H9 (cell line): ENCODE data around the gene CC2D2B. TPM values are rescaled to one million over a fixed set of nuclear protein-coding genes. Genes with fewer than 3 reads are reported as not detected.

Experiments used
- DNase-seq: peaks from one replicate; pipeline ENCODE4 v3.0.0-alpha.2; 2017
- H2AFZ ChIP-seq: one replicate; pipeline ENCODE4 v1.6.1; 2013; ENCODE audit warnings: mild to moderate bottlenecking, low read length, control low read depth, moderate library complexity
- H2AK5ac ChIP-seq: 2 replicates; pipeline ENCODE4 v1.6.1; 2013; ENCODE audit warnings: low read length, control low read depth, mixed read lengths; ENCODE audit not compliant: insufficient read length
- H2BK120ac ChIP-seq: one replicate; pipeline ENCODE4 v1.6.1; 2013; ENCODE audit warnings: low read depth, mild to moderate bottlenecking, low read length, control low read depth, inconsistent platforms; ENCODE audit not compliant: poor library complexity, severe bottlenecking
- H2BK12ac ChIP-seq: 2 replicates; pipeline ENCODE4 v1.6.1; 2013; ENCODE audit warnings: low read length, control low read depth, mixed read lengths, low read depth; ENCODE audit not compliant: insufficient read length
- H2BK15ac ChIP-seq: 2 replicates; pipeline ENCODE4 v1.6.1; 2013; ENCODE audit warnings: low read depth, low read length, control low read depth
- H2BK20ac ChIP-seq: one replicate; pipeline ENCODE4 v1.6.1; 2013; ENCODE audit warnings: low read depth, mild to moderate bottlenecking, low read length, control low read depth, inconsistent platforms; ENCODE audit not compliant: poor library complexity, severe bottlenecking
- H2BK5ac ChIP-seq: 2 replicates; pipeline ENCODE4 v1.6.1; 2013; ENCODE audit warnings: low read length, control low read depth, mixed read lengths; ENCODE audit not compliant: insufficient read length
- H3K14ac ChIP-seq: 2 replicates; pipeline ENCODE4 v1.6.1; 2013; ENCODE audit warnings: low read length, control low read depth; ENCODE audit not compliant: insufficient read depth
- H3K18ac ChIP-seq: 2 replicates; pipeline ENCODE4 v1.6.1; 2013; ENCODE audit warnings: low read depth, mild to moderate bottlenecking, mixed read lengths, low read length, control low read depth; ENCODE audit not compliant: insufficient read length
- H3K23ac ChIP-seq: 2 replicates; pipeline ENCODE4 v1.6.1; 2013; ENCODE audit warnings: low read length, control low read depth, mixed read lengths, low read depth; ENCODE audit not compliant: insufficient read length
- H3K23me2 ChIP-seq: 2 replicates; pipeline ENCODE4 v1.6.1; 2013; ENCODE audit warnings: low read depth, mild to moderate bottlenecking, mixed read lengths, low read length, control low read depth; ENCODE audit not compliant: insufficient read length, poor library complexity, severe bottlenecking
- H3K27ac ChIP-seq: 2 replicates; pipeline ENCODE4 v1.5.1; 2013; ENCODE audit warnings: low read length, control low read depth, mixed read lengths, low read depth; ENCODE audit not compliant: insufficient read length
- H3K27me3 ChIP-seq: 2 replicates; pipeline ENCODE4 v1.6.1; 2013; ENCODE audit warnings: low read length, control low read depth, inconsistent platforms; ENCODE audit not compliant: insufficient read depth
- H3K4ac ChIP-seq: 2 replicates; pipeline ENCODE4 v1.6.1; 2013; ENCODE audit warnings: low read depth, mild to moderate bottlenecking, control low read depth, inconsistent platforms, low read length, moderate library complexity
- H3K4me1 ChIP-seq: 2 replicates; pipeline ENCODE4 v1.6.1; 2013; ENCODE audit warnings: low read length, control low read depth, inconsistent platforms; ENCODE audit not compliant: insufficient read depth
- H3K4me2 ChIP-seq: 2 replicates; pipeline ENCODE4 v1.6.1; 2013; ENCODE audit warnings: low read length, control low read depth, mixed read lengths; ENCODE audit not compliant: insufficient read length, insufficient read depth
- H3K56ac ChIP-seq: 2 replicates; pipeline ENCODE4 v1.6.1; 2013; ENCODE audit warnings: low read depth, mild to moderate bottlenecking, mixed read lengths, low read length, control low read depth; ENCODE audit not compliant: insufficient read length
- H3K79me1 ChIP-seq: 2 replicates; pipeline ENCODE4 v1.6.1; 2013; ENCODE audit warnings: low read depth, mild to moderate bottlenecking, moderate library complexity, low read length, control low read depth, inconsistent platforms; ENCODE audit not compliant: insufficient read depth, poor library complexity, severe bottlenecking
- H3K79me2 ChIP-seq: 2 replicates; pipeline ENCODE4 v1.6.1; 2013; ENCODE audit warnings: low read length, control low read depth, inconsistent platforms; ENCODE audit not compliant: insufficient read depth
- H3K9ac ChIP-seq: 2 replicates; pipeline ENCODE4 v1.6.1; 2013; ENCODE audit warnings: low read length, control low read depth, mixed read lengths; ENCODE audit not compliant: insufficient read length; ENCODE audit errors: extremely low read depth
- H3K9me3 ChIP-seq: one replicate; pipeline ENCODE4 v1.6.1; 2013; ENCODE audit warnings: low read depth, low read length, inconsistent platforms; ENCODE audit not compliant: control insufficient read depth
- H3T11ph ChIP-seq: one replicate; pipeline ENCODE4 v1.6.1; 2013; ENCODE audit warnings: mild to moderate bottlenecking, low read length, control low read depth, inconsistent platforms
- H4K20me1 ChIP-seq: one replicate; pipeline ENCODE4 v1.6.1; 2013; ENCODE audit not compliant: control insufficient read depth, insufficient read length, insufficient read depth
- H4K5ac ChIP-seq: 2 replicates; pipeline ENCODE4 v1.6.1; 2013; ENCODE audit warnings: low read depth, mild to moderate bottlenecking, mixed read lengths, low read length, control low read depth; ENCODE audit not compliant: insufficient read length
- H4K8ac ChIP-seq: replicated peaks from 2 replicates; pipeline ENCODE4 v1.6.1; 2013; ENCODE audit warnings: low read length, control low read depth, mixed read lengths, low read depth; ENCODE audit not compliant: insufficient read length
- H4K91ac ChIP-seq: 2 replicates; pipeline ENCODE4 v1.6.1; 2013; ENCODE audit warnings: low read depth, mild to moderate bottlenecking, moderate library complexity, mixed read lengths, low read length, control low read depth; ENCODE audit not compliant: insufficient read length
- H3K27ac Mint-ChIP-seq, 3 experiments: 2 replicates in 2 of 3; 3 replicates in 1 of 3; pipeline ENCODE4 v1.8.0; 2020 to 2021; ENCODE audit warnings: mixed read lengths in 3 of 3, mild to moderate bottlenecking in 1 of 3, moderate library complexity in 1 of 3
- H3K27me3 Mint-ChIP-seq: 2 replicates; pipeline ENCODE4 v1.8.0; 2021; ENCODE audit warnings: low read depth, mild to moderate bottlenecking, moderate library complexity, mixed read lengths
- H3K36me3 Mint-ChIP-seq, 3 experiments: 2 replicates in 2 of 3; 3 replicates in 1 of 3; pipeline ENCODE4 v1.8.0; 2020 to 2021; ENCODE audit warnings: low read depth in 3 of 3, mixed read lengths in 3 of 3; ENCODE audit not compliant: insufficient read depth in 1 of 3
- H3K4me1 Mint-ChIP-seq, 2 experiments: 2 replicates each; pipeline ENCODE4 v1.8.0; 2020; ENCODE audit warnings: mixed read lengths in 2 of 2
- H3K4me3 Mint-ChIP-seq, 2 experiments: 2 replicates in 1 of 2; 3 replicates in 1 of 2; pipeline ENCODE4 v1.8.0; 2020 to 2021; ENCODE audit warnings: mild to moderate bottlenecking in 2 of 2, mixed read lengths in 2 of 2, moderate library complexity in 1 of 2
- H3K9me3 Mint-ChIP-seq, 2 experiments: 2 replicates in 1 of 2; 3 replicates in 1 of 2; pipeline ENCODE4 v1.8.0; 2020; ENCODE audit warnings: mild to moderate bottlenecking in 2 of 2, mixed read lengths in 2 of 2, moderate library complexity in 1 of 2
- CTCF ChIP-seq: fragments of 200-600 bp; sonication (generic); conservative IDR thresholded peaks from 3 replicates; pipeline ENCODE4 v1.8.0; 2021; ENCODE audit warnings: antibody characterized with exemption, mild to moderate bottlenecking
- WGBS: extraction: QIAGEN DNeasy Blood & Tissue Kit; methylation state at CpG from one replicate; pipeline ENCODE4 v1.1.7; 2013; ENCODE audit warnings: missing lambda C conversion rate, low lambda C conversion rate, mixed read lengths; ENCODE audit not compliant: insufficient read length; ENCODE audit errors: extremely low coverage; 5-methylcytosine and 5-hydroxymethylcytosine counted together
- total RNA-seq: library from RNA; stranded (reverse); gene quantifications from 2 replicates; pipeline ENCODE4 v1.2.1, GENCODE V29; 2021

CC2D2B gene
- total RNA-seq, 1 experiment from 2014 or later: 0.72 TPM

- DNase-seq: no peak
- H3K9me3 Mint-ChIP-seq: no peaks in the 10 kb centered on the region; a peak in 1 of 5 replicates
- no peak overlapping the region for H2BK5ac ChIP-seq
- TF ChIP-seq CTCF: no peak
- H2AK5ac ChIP-seq: no peak overlapping the region
- no peaks in the 10 kb centered on the region; the same call in 1 of the 2 replicates for H3K27me3 Mint-ChIP-seq
- no peak overlapping the region for H3K4me3 Mint-ChIP-seq
- no peaks in the 10 kb centered on the region for H3K79me2 ChIP-seq
- H3K27ac ChIP-seq: no peak overlapping the region
- no peak overlapping the region for H2AFZ ChIP-seq
- no peak overlapping the region for H3K23ac ChIP-seq
- no peak overlapping the region for H3K4ac ChIP-seq
- no peaks in the 10 kb centered on the region for H3K27me3 ChIP-seq
- H3T11ph ChIP-seq: no peak overlapping the region
- no peak overlapping the region for H4K91ac ChIP-seq
- no peak overlapping the region for H3K4me2 ChIP-seq
- H3K4me1 ChIP-seq: no peaks in the 10 kb centered on the region
- no peaks in the 10 kb centered on the region for H4K20me1 ChIP-seq
- H2BK15ac ChIP-seq: no peak overlapping the region
- no CpG with 5 or more reads among the region's 3 CpGs for WGBS
- no peak overlapping the region for H4K8ac ChIP-seq
- no peak overlapping the region for H2BK20ac ChIP-seq
- H3K18ac ChIP-seq: no peak overlapping the region
- H3K27ac Mint-ChIP-seq: no peak overlapping the region
- H2BK12ac ChIP-seq: no peak overlapping the region
- no peak overlapping the region for H3K14ac ChIP-seq
- H4K5ac ChIP-seq: no peak overlapping the region
- H3K79me1 ChIP-seq: no peaks in the 10 kb centered on the region
- no peaks in the 10 kb centered on the region for H3K9me3 ChIP-seq
- H3K56ac ChIP-seq: no peak overlapping the region
- no peak overlapping the region for H3K9ac ChIP-seq
- H3K36me3 Mint-ChIP-seq: no peaks in the 10 kb centered on the region; a peak in 1 of 7 replicates
- peaks cover 15 to 21% of the 10 kb centered on the region in 2 experiments for H3K4me1 Mint-ChIP-seq
- H3K23me2 ChIP-seq: no peaks in the 10 kb centered on the region
- H2BK120ac ChIP-seq: no peak overlapping the region
Measured at GRCh38 chr10:96074776-96075175, 167.0 kb downstream of the CC2D2B start.
